Karpas-422 (cell line): ENCODE measurements around the gene NEDD9. TPM values are rescaled to one million over a fixed set of nuclear protein-coding genes. Genes with fewer than 3 reads are reported as not detected.

ENCODE experiments used
- DNase-seq: peaks from one replicate; pipeline ENCODE4 v3.0.0-alpha.2; 2015
- H2AFZ ChIP-seq: fragments of 200-600 bp; sonication (generic); 2 replicates; pipeline ENCODE4 v1.6.1; 2014; ENCODE audit warnings: antibody characterized with exemption, low read length, mixed read lengths
- H3K27ac ChIP-seq: fragments of 200-600 bp; sonication (generic); 2 replicates; pipeline ENCODE4 v1.5.1; 2014; ENCODE audit warnings: mild to moderate bottlenecking, low read length, moderate library complexity
- H3K27me3 ChIP-seq: fragments of 200-600 bp; sonication (generic); 2 replicates; pipeline ENCODE4 v1.6.1; 2014; ENCODE audit warnings: low read length, mixed read lengths
- H3K36me3 ChIP-seq: fragments of 200-600 bp; sonication (generic); 2 replicates; pipeline ENCODE4 v1.6.1; 2014; ENCODE audit warnings: low read length, mixed read lengths; ENCODE audit not compliant: insufficient read depth
- H3K4me1 ChIP-seq: fragments of 200-600 bp; sonication (generic); 2 replicates; pipeline ENCODE4 v1.6.1; 2014; ENCODE audit warnings: mild to moderate bottlenecking, low read length, mixed read lengths
- H3K4me2 ChIP-seq: fragments of 200-600 bp; sonication (generic); 2 replicates; pipeline ENCODE4 v1.6.1; 2014; ENCODE audit warnings: low read length, low read depth, mild to moderate bottlenecking; ENCODE audit not compliant: poor library complexity, severe bottlenecking
- H3K4me3 ChIP-seq: fragments of 200-600 bp; sonication (generic); 2 replicates; pipeline ENCODE4 v1.5.1; 2014; ENCODE audit warnings: mild to moderate bottlenecking, antibody characterized with exemption, low read length, mixed read lengths
- H3K79me2 ChIP-seq: fragments of 200-600 bp; sonication (generic); 2 replicates; pipeline ENCODE4 v1.6.1; 2014; ENCODE audit warnings: mild to moderate bottlenecking, low read length, mixed read lengths
- H3K9ac ChIP-seq: fragments of 200-600 bp; sonication (generic); 2 replicates; pipeline ENCODE4 v1.6.0; 2014; ENCODE audit warnings: low read length
- H3K9me2 ChIP-seq: fragments of 200-600 bp; sonication (generic), shearing (Covaris generic); replicated peaks from 2 replicates; pipeline ENCODE4 v1.6.0; 2014; ENCODE audit warnings: mild to moderate bottlenecking, low read length, moderate library complexity; ENCODE audit not compliant: insufficient read depth
- H3K9me3 ChIP-seq: fragments of 300-700, 200-600 bp; sonication (generic); 2 replicates; pipeline ENCODE4 v1.6.1; 2014; ENCODE audit warnings: low read length, mixed read lengths
- H4K20me1 ChIP-seq: fragments of 200-600 bp; sonication (generic); 2 replicates; pipeline ENCODE4 v1.6.1; 2014; ENCODE audit warnings: mild to moderate bottlenecking, antibody characterized with exemption, low read length, low read depth; ENCODE audit not compliant: insufficient read depth
- total RNA-seq: library from RNA; depleted of rRNA; stranded (reverse); fragments of >200 nt; shearing (Covaris generic); gene quantifications from 2 replicates; pipeline ENCODE4 v1.2.3, GENCODE V29; 2014; ENCODE audit warnings: low replicate concordance

The NEDD9 gene
- total RNA-seq, 1 experiment from 2014 or later: 3.8 TPM

- no peak overlapping the region for H2AFZ ChIP-seq
- no peaks in the 10 kb centered on the region for H4K20me1 ChIP-seq
- no peak for DNase-seq
- no peak overlapping the region for H3K9ac ChIP-seq
- no peak overlapping the region for H3K4me3 ChIP-seq
- H3K27me3 ChIP-seq: no peaks in the 10 kb centered on the region
- H3K36me3 ChIP-seq: no peaks in the 10 kb centered on the region
- H3K27ac ChIP-seq: no peak overlapping the region
- H3K4me1 ChIP-seq: no peaks in the 10 kb centered on the region
- H3K9me2 ChIP-seq: no peaks in the 10 kb centered on the region
- H3K4me2 ChIP-seq: no peak overlapping the region
- no peaks in the 10 kb centered on the region for H3K9me3 ChIP-seq
- no peaks in the 10 kb centered on the region for H3K79me2 ChIP-seq
Measured at GRCh38 chr6:11208267-11208666, 24.2 kb downstream of the NEDD9 start.

GRCh38 chr6:11207199-11207968 is 25.1 kb downstream of the NEDD9 start:
- H3K27me3 ChIP-seq: no peaks in the 10 kb centered on the region
- no peak overlapping the region for H3K4me2 ChIP-seq
- H3K9me2 ChIP-seq: no peaks in the 10 kb centered on the region
- H3K79me2 ChIP-seq: no peaks in the 10 kb centered on the region
- H3K36me3 ChIP-seq: no peaks in the 10 kb centered on the region
- H3K9me3 ChIP-seq: no peaks in the 10 kb centered on the region
- H2AFZ ChIP-seq: no peak overlapping the region
- H3K4me3 ChIP-seq: no peak overlapping the region
- no peak for DNase-seq
- no peaks in the 10 kb centered on the region for H3K4me1 ChIP-seq
- no peak overlapping the region for H3K27ac ChIP-seq
- no peak overlapping the region for H3K9ac ChIP-seq
- no peaks in the 10 kb centered on the region for H4K20me1 ChIP-seq

GRCh38 chr6:11206576-11206975 is 25.9 kb downstream of the NEDD9 start:
- H4K20me1 ChIP-seq: no peaks in the 10 kb centered on the region
- no peak overlapping the region for H3K9ac ChIP-seq
- no peak overlapping the region for H3K4me2 ChIP-seq
- no peaks in the 10 kb centered on the region for H3K9me2 ChIP-seq
- no peaks in the 10 kb centered on the region for H3K36me3 ChIP-seq
- no peaks in the 10 kb centered on the region for H3K27me3 ChIP-seq
- no peak for DNase-seq
- no peak overlapping the region for H3K4me3 ChIP-seq
- no peak overlapping the region for H2AFZ ChIP-seq
- no peaks in the 10 kb centered on the region for H3K79me2 ChIP-seq
- no peak overlapping the region for H3K27ac ChIP-seq
- no peaks in the 10 kb centered on the region for H3K9me3 ChIP-seq
- H3K4me1 ChIP-seq: no peaks in the 10 kb centered on the region

- Histone ChIP-seq H3K27me3 (no peaks in the 10 kb centered on the region), H3K27ac (no peak overlapping the region), H3K4me1 (no peaks in the 10 kb centered on the region), H3K36me3 (no peaks in the 10 kb centered on the region), H3K9me2 (no peaks in the 10 kb centered on the region), H3K9ac (no peak overlapping the region), H3K9me3 (no peaks in the 10 kb centered on the region), H2AFZ (no peak overlapping the region), H3K79me2 (no peaks in the 10 kb centered on the region), H3K4me2 (no peak overlapping the region), H3K4me3 (no peak overlapping the region), H4K20me1 (no peaks in the 10 kb centered on the region)
- no peak for DNase-seq
Measured at GRCh38 chr6:11204794-11205366, 27.6 kb downstream of the NEDD9 start.

GRCh38 chr6:11204005-11204399 is 28.5 kb downstream of the NEDD9 start:
- Histone ChIP-seq H3K4me1 (no peaks in the 10 kb centered on the region), H3K79me2 (no peaks in the 10 kb centered on the region), H3K4me3 (no peak overlapping the region), H3K9me2 (no peaks in the 10 kb centered on the region), H3K9ac (no peak overlapping the region), H3K4me2 (no peak overlapping the region), H3K27ac (no peak overlapping the region), H3K9me3 (no peaks in the 10 kb centered on the region), H3K36me3 (no peaks in the 10 kb centered on the region), H4K20me1 (no peaks in the 10 kb centered on the region), H2AFZ (no peak overlapping the region), H3K27me3 (no peaks in the 10 kb centered on the region)
- DNase-seq: no peak

- Histone ChIP-seq H3K4me3 (no peak overlapping the region), H3K27ac (no peak overlapping the region), H3K4me1 (no peaks in the 10 kb centered on the region), H3K27me3 (no peaks in the 10 kb centered on the region), H4K20me1 (no peaks in the 10 kb centered on the region), H3K4me2 (no peak overlapping the region), H3K79me2 (no peaks in the 10 kb centered on the region), H3K9me2 (no peaks in the 10 kb centered on the region), H3K9me3 (no peaks in the 10 kb centered on the region), H2AFZ (no peak overlapping the region), H3K9ac (no peak overlapping the region), H3K36me3 (no peaks in the 10 kb centered on the region)
- no peak for DNase-seq
Measured at GRCh38 chr6:11203306-11204004, 29.0 kb downstream of the NEDD9 start.

- Histone ChIP-seq H3K9me3 (no peaks in the 10 kb centered on the region), H3K9me2 (no peaks in the 10 kb centered on the region), H3K79me2 (no peaks in the 10 kb centered on the region), H3K9ac (no peak overlapping the region), H3K4me1 (no peaks in the 10 kb centered on the region), H4K20me1 (no peaks in the 10 kb centered on the region), H3K27me3 (no peaks in the 10 kb centered on the region), H2AFZ (no peak overlapping the region), H3K27ac (no peak overlapping the region), H3K4me2 (no peak overlapping the region), H3K4me3 (no peak overlapping the region), H3K36me3 (no peaks in the 10 kb centered on the region)
- DNase-seq: no peak
Measured at GRCh38 chr6:11202513-11203305, 29.8 kb downstream of the NEDD9 start.
